Measurements from ENCODE around the gene C12orf75. TPM values are rescaled to one million over a fixed set of nuclear protein-coding genes. Genes with fewer than 3 reads are reported as not detected.

C12orf75 gene
- total RNA-seq, 1 donor from 2014 or later = 131 TPM

DNA sequence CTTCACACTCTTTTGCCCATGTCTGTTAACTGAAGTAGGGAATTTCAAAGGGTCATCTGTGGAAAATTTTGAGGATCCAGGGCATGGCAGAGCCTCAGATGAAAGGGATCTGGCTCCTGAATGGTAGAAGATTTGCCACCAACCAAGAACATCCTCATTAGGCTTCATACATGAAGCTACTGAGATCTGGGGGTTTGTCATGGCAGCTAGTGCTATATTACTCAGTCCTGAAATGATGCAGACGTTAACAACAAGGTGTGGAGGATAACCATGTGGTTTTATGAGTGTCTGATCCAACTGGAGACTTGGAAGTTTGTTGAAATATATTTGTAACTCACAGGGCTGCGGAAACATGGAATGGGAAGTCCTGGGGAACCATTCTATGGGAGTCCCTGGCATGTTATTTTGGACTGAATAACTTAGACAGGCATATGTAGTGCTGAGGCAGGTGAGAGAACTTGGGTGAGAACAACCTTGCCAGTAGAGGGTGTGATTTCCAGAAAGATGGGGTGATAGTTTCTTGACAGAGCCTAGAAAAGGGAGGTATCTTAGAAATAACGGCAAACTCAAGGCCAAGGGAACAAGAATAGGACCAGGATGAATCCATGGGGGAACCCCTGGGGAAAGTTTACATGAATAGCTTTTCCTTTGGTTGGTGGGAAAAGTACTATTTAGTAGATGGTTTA lies 42.0 kb upstream of the C12orf75 start:
- Histone ChIP-seq H3K36me3 (no peaks in the 10 kb centered on the region), H3K27ac (no peak overlapping the region), H3K4me3 (no peak overlapping the region), H3K4me1 (no peaks in the 10 kb centered on the region), H3K9me3 (no peaks in the 10 kb centered on the region), H3K27me3 (no peaks in the 10 kb centered on the region)
- intact Hi-C loops (cut with DNase I) = no loop called here
- TF ChIP-seq POLR2AphosphoS5 (IDR thresholded peaks at IDR 0.05; ENCODE audit: insufficient read depth in 1 of 2, low read depth in 1 of 2) = no peak
- TF ChIP-seq, protein P1, sequence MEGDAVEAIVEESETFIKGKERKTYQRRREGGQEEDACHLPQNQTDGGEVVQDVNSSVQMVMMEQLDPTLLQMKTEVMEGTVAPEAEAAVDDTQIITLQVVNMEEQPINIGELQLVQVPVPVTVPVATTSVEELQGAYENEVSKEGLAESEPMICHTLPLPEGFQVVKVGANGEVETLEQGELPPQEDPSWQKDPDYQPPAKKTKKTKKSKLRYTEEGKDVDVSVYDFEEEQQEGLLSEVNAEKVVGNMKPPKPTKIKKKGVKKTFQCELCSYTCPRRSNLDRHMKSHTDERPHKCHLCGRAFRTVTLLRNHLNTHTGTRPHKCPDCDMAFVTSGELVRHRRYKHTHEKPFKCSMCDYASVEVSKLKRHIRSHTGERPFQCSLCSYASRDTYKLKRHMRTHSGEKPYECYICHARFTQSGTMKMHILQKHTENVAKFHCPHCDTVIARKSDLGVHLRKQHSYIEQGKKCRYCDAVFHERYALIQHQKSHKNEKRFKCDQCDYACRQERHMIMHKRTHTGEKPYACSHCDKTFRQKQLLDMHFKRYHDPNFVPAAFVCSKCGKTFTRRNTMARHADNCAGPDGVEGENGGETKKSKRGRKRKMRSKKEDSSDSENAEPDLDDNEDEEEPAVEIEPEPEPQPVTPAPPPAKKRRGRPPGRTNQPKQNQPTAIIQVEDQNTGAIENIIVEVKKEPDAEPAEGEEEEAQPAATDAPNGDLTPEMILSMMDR (IDR thresholded peaks at IDR 0.05) = no peak
- no peak for TF ChIP-seq POLR2A (IDR thresholded peaks at IDR 0.05)
- no peak for DNase-seq (ENCODE audit: extremely low spot score in 2 of 2)

DNA sequence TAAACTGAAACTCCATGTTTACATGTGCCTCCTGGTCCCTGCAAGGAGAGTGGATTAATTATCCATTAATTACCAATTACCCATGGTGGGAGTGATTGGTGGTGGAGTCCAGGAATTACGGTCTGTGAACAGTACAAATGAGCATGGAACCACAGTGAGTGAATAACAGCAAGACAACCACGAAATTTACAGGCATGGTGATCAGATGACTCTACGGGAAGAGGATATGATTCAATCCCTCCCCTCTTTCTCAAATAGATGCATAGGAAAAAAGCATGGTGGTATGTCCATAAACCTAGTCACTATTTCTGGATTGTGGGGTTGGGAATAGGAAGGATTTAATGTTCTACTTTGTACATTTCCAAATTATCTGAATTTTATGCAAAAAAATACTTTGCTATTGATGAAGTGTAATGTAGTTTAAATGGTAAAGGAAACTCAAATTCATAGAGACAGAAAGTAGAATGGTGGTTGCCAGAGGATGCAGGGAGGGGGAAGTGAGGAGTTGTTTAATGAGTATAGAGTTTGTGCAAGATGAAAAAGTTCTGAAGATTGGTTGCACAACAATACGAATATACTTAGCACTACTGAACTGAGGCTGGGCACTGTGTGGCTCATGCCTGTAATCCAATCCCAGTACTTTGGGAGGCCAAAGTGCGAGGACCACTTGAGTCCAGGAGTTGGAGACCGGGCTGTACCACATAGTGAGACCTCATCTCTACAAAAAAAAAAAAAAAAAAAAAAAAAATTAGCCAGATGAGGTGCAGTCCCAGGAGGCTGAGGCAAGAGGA lies 41.2 kb upstream of the C12orf75 start:
- no peaks in the 10 kb centered on the region for H3K36me3 ChIP-seq
- intact Hi-C loops (cut with DNase I) = no loop called here
- no peak for TF ChIP-seq POLR2AphosphoS5 (IDR thresholded peaks at IDR 0.05; ENCODE audit: insufficient read depth in 1 of 2, low read depth in 1 of 2)
- TF ChIP-seq, protein P1 (IDR thresholded peaks at IDR 0.05) = no peak
- TF ChIP-seq POLR2A (IDR thresholded peaks at IDR 0.05) = no peak

DNA sequence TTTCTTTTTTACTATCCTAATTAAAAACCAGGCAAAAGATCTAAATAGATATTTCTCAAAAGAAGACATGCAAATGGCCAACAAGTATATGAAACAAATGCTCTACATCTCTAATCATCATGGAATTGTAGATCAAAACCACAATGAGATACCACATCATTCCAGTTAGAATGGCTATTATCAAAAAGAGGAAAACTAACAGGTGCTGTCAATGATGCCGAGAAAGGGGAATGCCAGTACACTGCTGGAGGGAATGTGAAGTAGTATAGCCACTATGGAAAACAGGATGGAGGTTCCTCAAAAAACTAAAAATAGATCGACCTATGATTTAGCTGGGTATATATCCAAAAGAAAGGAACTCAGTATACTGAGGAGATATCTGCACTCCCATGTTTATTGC lies 39.0 kb upstream of the C12orf75 start:
- Histone ChIP-seq H3K27ac (no peak overlapping the region), H3K36me3 (no peaks in the 10 kb centered on the region), H3K4me1 (no peaks in the 10 kb centered on the region), H3K9me3 (no peaks in the 10 kb centered on the region), H3K4me3 (no peak overlapping the region), H3K27me3 (no peaks in the 10 kb centered on the region)
- TF ChIP-seq POLR2AphosphoS5 (IDR thresholded peaks at IDR 0.05; ENCODE audit: insufficient read depth in 1 of 2, low read depth in 1 of 2) (no peak), POLR2A (IDR thresholded peaks at IDR 0.05) (no peak)
- TF ChIP-seq, protein P1 (IDR thresholded peaks at IDR 0.05) = no peak
- DNase-seq (ENCODE audit: extremely low spot score in 2 of 2) = no peak
- intact Hi-C loops (cut with DNase I) = no loop called here

More for the DNA sequence above, 41.2 kb upstream of the C12orf75 start:
- Histone ChIP-seq H3K27me3 (no peaks in the 10 kb centered on the region), H3K9me3 (no peaks in the 10 kb centered on the region), H3K4me3 (no peak overlapping the region), H3K27ac (no peak overlapping the region), H3K4me1 (no peaks in the 10 kb centered on the region)
- no peak for DNase-seq (ENCODE audit: extremely low spot score in 2 of 2)

DNA sequence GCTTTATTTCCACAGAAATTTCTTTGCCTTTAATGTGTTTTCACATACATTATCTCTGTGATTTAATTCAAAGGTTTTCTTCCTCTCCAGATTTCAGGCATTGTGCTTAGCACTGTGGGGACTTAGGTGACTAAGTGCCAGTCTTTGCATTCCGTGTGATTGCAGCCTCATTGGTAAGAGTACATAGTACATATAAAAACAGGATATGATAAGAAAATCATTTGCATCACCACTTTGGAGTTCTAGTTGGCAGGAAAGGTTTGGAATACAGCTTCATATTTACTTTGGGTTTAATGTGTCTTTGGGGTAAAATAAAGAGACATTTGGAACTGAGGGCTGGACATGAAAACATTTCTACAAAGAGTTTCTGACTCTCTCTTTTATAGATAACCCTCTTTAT lies 37.8 kb upstream of the C12orf75 start:
- no peak overlapping the region for H3K4me3 ChIP-seq
- H3K36me3 ChIP-seq = no peaks in the 10 kb centered on the region
- intact Hi-C loops (cut with DNase I) = no loop called here
- H3K27me3 ChIP-seq = no peaks in the 10 kb centered on the region
- no peaks in the 10 kb centered on the region for H3K9me3 ChIP-seq
- TF ChIP-seq, protein P1 (IDR thresholded peaks at IDR 0.05) = no peak
- TF ChIP-seq POLR2AphosphoS5 (IDR thresholded peaks at IDR 0.05; ENCODE audit: insufficient read depth in 1 of 2, low read depth in 1 of 2) (no peak), POLR2A (IDR thresholded peaks at IDR 0.05) (no peak)
- no peaks in the 10 kb centered on the region for H3K4me1 ChIP-seq
- no peak overlapping the region for H3K27ac ChIP-seq
- no peak for DNase-seq (ENCODE audit: extremely low spot score in 2 of 2)

DNA sequence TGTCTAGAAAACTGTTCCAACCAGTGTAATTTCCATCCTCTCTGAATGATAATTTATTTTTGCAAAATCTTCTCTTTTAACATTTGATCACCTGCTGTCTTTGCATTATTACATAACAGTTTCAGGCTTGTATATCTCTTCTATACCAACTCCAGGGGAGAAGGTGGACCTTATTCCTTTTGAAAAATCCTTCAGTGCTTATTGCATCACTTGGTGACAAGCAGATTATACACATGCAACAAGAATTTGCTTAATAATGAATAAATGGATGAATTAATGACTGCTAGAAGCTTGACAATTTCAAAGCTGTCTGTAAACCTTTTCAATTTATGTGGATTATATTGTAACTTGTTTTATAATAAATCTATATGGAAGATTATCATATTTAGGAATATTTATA lies 37.3 kb upstream of the C12orf75 start:
- no peaks in the 10 kb centered on the region for H3K27me3 ChIP-seq
- H3K4me1 ChIP-seq = no peaks in the 10 kb centered on the region
- H3K4me3 ChIP-seq = no peak overlapping the region
- intact Hi-C loops (cut with DNase I) = no loop called here
- TF ChIP-seq, protein P1 (IDR thresholded peaks at IDR 0.05) = no peak
- TF ChIP-seq POLR2AphosphoS5 (IDR thresholded peaks at IDR 0.05; ENCODE audit: insufficient read depth in 1 of 2, low read depth in 1 of 2) = no peak
- no peak for TF ChIP-seq POLR2A (IDR thresholded peaks at IDR 0.05)
- no peak overlapping the region for H3K27ac ChIP-seq
- no peaks in the 10 kb centered on the region for H3K9me3 ChIP-seq
- DNase-seq (ENCODE audit: extremely low spot score in 2 of 2) = no peak
- H3K36me3 ChIP-seq = no peaks in the 10 kb centered on the region
